Mucosa of rectum (tissue), 2 donors: ENCODE data around the gene UBE4B.
"Not testable (repeated sequence)": the region's sequence is repeated elsewhere in the genome, so short reads cannot be mapped to it uniquely, and the experiment has no call there.

Experiments
- H3K27ac ChIP-seq, 2 donors: one replicate each; pipeline ENCODE4 v1.7.0; 2013; ENCODE audit warnings: inconsistent platforms in 2 of 2, low read depth in 2 of 2, low read length in 2 of 2
- H3K27me3 ChIP-seq, 2 donors: one replicate each; pipeline ENCODE4 v1.7.0; 2013; ENCODE audit warnings: low read length in 2 of 2; ENCODE audit not compliant: control insufficient read depth in 2 of 2, insufficient read depth in 2 of 2
- H3K36me3 ChIP-seq, 2 donors: one replicate each; pipeline ENCODE4 v1.7.0; 2013; ENCODE audit warnings: low read length in 2 of 2; ENCODE audit not compliant: control insufficient read depth in 2 of 2, insufficient read depth in 2 of 2
- H3K4me1 ChIP-seq, 2 donors: one replicate each; pipeline ENCODE4 v1.7.0; 2013; ENCODE audit warnings: low read length in 2 of 2, mild to moderate bottlenecking in 1 of 2; ENCODE audit not compliant: control insufficient read depth in 2 of 2, insufficient read depth in 2 of 2
- H3K4me3 ChIP-seq, 2 donors: one replicate each; pipeline ENCODE4 v1.7.0; 2013; ENCODE audit warnings: low read length in 2 of 2
- H3K9ac ChIP-seq, 2 donors: one replicate each; pipeline ENCODE4 v1.7.0; 2013; ENCODE audit warnings: low read length in 2 of 2, low read depth in 1 of 2, mild to moderate bottlenecking in 1 of 2
- H3K9me3 ChIP-seq, 2 donors: one replicate each; pipeline ENCODE4 v1.7.0; 2013; ENCODE audit warnings: low read length in 2 of 2; ENCODE audit not compliant: control insufficient read depth in 2 of 2
- donor health status: healthy.
- donor health status: Normal muscosa, but diverticular disease.

Gene UBE4B

DNA sequence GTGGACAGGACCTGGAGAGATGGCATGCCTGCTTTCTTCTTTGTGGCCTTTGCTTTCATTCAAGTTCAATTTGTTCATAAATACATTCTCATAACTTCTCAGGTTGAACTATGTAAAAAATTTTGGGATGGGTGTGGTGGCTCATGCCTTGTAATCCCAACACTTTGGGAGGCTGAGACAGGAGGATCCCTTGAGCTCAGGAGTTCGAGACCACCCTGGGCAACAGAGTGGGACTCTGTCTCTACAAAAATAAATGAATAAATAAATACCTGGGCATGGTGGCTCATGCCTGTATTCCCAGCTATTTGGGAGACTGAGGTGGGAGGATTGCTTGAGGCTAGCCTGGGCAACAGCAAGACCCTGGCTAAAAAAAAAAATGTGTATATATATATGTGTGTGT, 179.7 kb downstream of the UBE4B start:
- no peak overlapping the region for H3K27ac ChIP-seq
- H3K36me3 ChIP-seq: no peaks in the 10 kb centered on the region
- H3K9ac ChIP-seq: no peak overlapping the region
- H3K4me3 ChIP-seq: no peak overlapping the region
- no peaks in the 10 kb centered on the region for H3K27me3 ChIP-seq
- H3K4me1 ChIP-seq: peaks cover 12 to 16% of the 10 kb centered on the region in 2 donors
- H3K9me3 ChIP-seq: no peaks in the 10 kb centered on the region

- no peak overlapping the region for H3K4me3 ChIP-seq
- H3K27ac ChIP-seq: no peak overlapping the region
- no peaks in the 10 kb centered on the region for H3K27me3 ChIP-seq
- no peaks in the 10 kb centered on the region for H3K9me3 ChIP-seq
- H3K9ac ChIP-seq: no peak overlapping the region
- no peaks in the 10 kb centered on the region for H3K36me3 ChIP-seq
- H3K4me1 ChIP-seq: peaks cover 12 to 16% of the 10 kb centered on the region in 2 donors
Observed at GRCh38 chr1:10213186-10213705, 180.5 kb downstream of the UBE4B start.

DNA sequence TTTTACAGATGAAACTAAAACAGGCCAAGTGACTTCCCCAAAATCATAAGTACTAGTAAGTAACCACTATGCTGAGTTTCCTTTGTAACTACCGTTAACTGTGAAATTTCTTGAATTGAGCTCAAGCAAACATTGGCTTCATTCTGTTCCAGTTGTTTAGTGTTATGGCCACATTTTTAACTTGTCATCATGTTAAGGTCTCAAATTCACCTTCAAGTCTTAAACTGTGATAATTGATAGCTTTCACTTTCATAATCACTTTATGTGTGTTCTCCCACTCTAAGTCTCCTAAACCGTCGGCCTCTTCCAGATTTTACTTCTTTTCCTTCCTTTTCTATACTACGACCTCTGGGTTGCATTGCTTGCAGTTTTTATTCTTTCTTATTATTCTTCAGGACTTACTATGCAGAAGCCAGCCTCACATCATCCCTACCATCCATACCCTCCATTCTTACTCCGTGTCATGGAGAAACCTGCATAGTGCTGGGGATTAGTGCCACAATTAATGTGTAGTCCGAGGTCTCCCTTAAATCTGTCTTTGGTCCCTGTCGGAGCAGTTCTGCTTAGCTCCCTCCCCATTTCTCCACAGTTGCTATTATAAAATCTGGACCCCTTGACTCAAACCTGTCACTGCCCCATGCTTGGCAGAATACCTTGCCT, 183.5 kb downstream of the UBE4B start:
- Histone ChIP-seq H3K4me1 (peaks cover 7 to 11% of the 10 kb centered on the region in 2 donors), H3K9me3 (no peaks in the 10 kb centered on the region), H3K4me3 (no peak overlapping the region), H3K27ac (no peak overlapping the region), H3K9ac (peak overlapping the region in 1 of 2 donors; percentile 4), H3K27me3 (no peaks in the 10 kb centered on the region), H3K36me3 (no peaks in the 10 kb centered on the region)

GRCh38 chr1:10217748-10218441, 185.1 kb downstream of the UBE4B start:
- no peak overlapping the region for H3K4me3 ChIP-seq

DNA sequence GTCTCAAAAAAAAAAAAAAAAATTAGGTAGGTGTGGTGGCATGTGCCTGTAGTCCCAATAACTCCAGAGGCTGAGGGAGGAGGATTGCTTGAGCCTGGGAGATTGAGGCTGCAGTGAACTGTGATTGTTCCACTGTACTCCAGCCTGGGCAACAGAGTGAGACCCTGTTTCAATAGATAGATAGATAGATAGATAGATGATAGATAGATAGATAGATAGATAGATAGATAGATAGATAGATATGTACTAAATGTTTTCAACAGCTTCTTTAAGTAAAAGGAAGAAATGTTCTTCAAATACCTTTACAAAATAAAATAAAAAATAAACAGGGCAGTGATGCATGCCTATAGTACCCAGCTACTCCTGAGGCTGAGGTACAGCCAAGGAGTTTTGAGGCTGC, 187.4 kb downstream of the UBE4B start:
- Histone ChIP-seq H3K9ac (no peak overlapping the region), H3K27me3 (no peaks in the 10 kb centered on the region), H3K36me3 (no peaks in the 10 kb centered on the region), H3K4me1 (peaks cover 0 to 3% of the 10 kb centered on the region in 2 donors), H3K4me3 (no peak overlapping the region), H3K27ac (no peak overlapping the region), H3K9me3 (no peaks in the 10 kb centered on the region)

More at GRCh38 chr1:10217748-10218441, 185.1 kb downstream of the UBE4B start:
- Histone ChIP-seq H3K27ac (no peak overlapping the region), H3K36me3 (no peaks in the 10 kb centered on the region), H3K27me3 (no peaks in the 10 kb centered on the region), H3K9ac (no peak overlapping the region), H3K9me3 (no peaks in the 10 kb centered on the region), H3K4me1 (no peaks in the 10 kb centered on the region)

DNA sequence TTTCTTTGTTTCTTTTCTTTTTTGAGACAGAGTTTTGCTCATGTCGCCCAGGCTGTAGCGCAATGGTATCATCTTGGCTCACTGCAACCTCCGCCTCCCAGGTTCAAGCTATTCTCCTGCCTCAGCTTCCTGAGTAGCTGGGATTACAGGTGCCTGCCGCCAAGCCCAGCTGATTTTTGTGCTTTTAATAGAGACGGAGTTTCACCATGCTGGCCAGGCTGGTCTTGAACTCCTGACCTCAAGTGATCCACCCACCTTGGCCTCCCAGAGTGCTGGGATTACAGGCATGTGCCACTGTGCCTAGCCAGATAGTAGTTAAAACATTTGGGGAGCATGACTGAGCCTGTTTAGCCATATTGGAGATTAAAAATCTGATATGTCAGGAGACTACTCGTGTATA, 187.9 kb downstream of the UBE4B start:
- H3K36me3 ChIP-seq, H3K9ac ChIP-seq, H3K27ac ChIP-seq, H3K4me3 ChIP-seq, H3K4me1 ChIP-seq, H3K27me3 ChIP-seq, H3K9me3 ChIP-seq: not testable (repeated sequence)

DNA sequence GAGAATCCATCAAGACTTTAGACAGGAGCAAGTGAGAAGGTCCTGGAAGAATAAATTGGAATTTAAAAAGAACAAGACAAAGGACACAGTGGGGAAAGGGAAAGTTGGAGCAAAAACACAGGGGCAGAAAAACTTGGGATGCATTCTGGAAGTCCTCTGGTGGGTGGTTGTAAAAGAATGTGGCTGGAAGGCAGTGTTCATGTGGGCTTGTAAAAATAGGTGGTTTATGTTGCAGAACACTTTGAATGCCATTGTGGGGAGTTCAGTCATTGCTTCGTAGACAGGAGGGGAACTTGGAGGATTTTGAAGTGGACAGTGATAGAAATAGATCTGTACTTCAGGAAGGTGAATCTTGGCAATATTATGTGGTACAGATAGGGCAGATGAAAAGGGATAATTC, 192.8 kb downstream of the UBE4B start:
- no peaks in the 10 kb centered on the region for H3K27me3 ChIP-seq
- H3K4me1 ChIP-seq: peaks cover 0 to 3% of the 10 kb centered on the region in 2 donors
- no peaks in the 10 kb centered on the region for H3K9me3 ChIP-seq
- no peak overlapping the region for H3K9ac ChIP-seq
- no peaks in the 10 kb centered on the region for H3K36me3 ChIP-seq
- H3K27ac ChIP-seq: no peak overlapping the region
- no peak overlapping the region for H3K4me3 ChIP-seq

DNA sequence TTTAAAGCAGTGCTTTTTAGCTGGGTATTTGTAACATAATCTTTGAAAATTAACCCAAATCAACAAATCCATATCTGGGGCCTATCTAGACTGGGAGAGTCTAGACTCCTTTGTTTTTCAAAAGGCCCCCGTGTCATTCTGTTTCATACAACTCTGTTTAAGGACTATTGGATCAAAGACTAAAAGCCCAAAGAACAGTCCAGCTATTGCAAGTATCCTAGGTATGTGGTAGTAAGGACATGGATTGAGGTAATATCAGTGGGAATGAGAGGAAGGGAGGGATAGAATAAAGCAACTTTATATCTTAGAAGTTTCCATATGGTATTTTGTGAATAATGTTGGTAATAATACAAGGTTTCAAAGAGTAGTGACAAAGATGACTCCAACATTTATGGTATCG, 195.8 kb downstream of the UBE4B start:
- Histone ChIP-seq H3K36me3 (no peaks in the 10 kb centered on the region), H3K4me3 (no peak overlapping the region), H3K9ac (no peak overlapping the region), H3K4me1 (peaks cover 0 to 3% of the 10 kb centered on the region in 2 donors), H3K27me3 (no peaks in the 10 kb centered on the region), H3K27ac (no peak overlapping the region), H3K9me3 (no peaks in the 10 kb centered on the region)

GRCh38 chr1:10229903-10230302, 197.1 kb downstream of the UBE4B start:
- Histone ChIP-seq H3K4me3 (no peak overlapping the region), H3K9ac (no peak overlapping the region), H3K4me1 (peaks cover 0 to 3% of the 10 kb centered on the region in 2 donors), H3K9me3 (no peaks in the 10 kb centered on the region), H3K36me3 (no peaks in the 10 kb centered on the region), H3K27ac (no peak overlapping the region), H3K27me3 (no peaks in the 10 kb centered on the region)
